Myocyte (in vitro differentiated cells): ENCODE results near the gene NT5C3A. TPM values are rescaled to one million over a fixed set of nuclear protein-coding genes. Genes with fewer than 3 reads are reported as not detected.
"Not testable (repeated sequence)": the region's sequence is repeated elsewhere in the genome, so short reads cannot be mapped to it uniquely, and the experiment has no call there.

Experiments
- DNase-seq: peaks from one replicate; pipeline ENCODE4 v3.0.0-alpha.2; 2012; ENCODE audit warnings: low read depth
- total RNA-seq: library from RNA; depleted of rRNA; stranded (reverse); fragments of >200 nt; gene quantifications from 2 replicates; pipeline ENCODE4 v1.2.3, GENCODE V29; 2014

NT5C3A gene
- total RNA-seq, 1 donor from 2014 or later = 32.4 TPM

GRCh38 chr7:33043501-33044400 is 18.8 kb downstream of the NT5C3A start:
- DNase-seq = no peak

GRCh38 chr7:33041631-33042428 is 20.7 kb downstream of the NT5C3A start:
- DNase-seq = no peak

GRCh38 chr7:33040803-33041516 is 21.6 kb downstream of the NT5C3A start:
- peak; percentile 14 for DNase-seq

- DNase-seq = peak; percentile 26
Measured at GRCh38 chr7:33039903-33040292, 22.7 kb downstream of the NT5C3A start.

- peak; percentile 26 for DNase-seq
Measured at GRCh38 chr7:33039257-33039902, 23.2 kb downstream of the NT5C3A start.

GRCh38 chr7:33038639-33039038 is 23.9 kb downstream of the NT5C3A start:
- peak; percentile 6 for DNase-seq

GRCh38 chr7:33035776-33036175 is 26.8 kb downstream of the NT5C3A start:
- no peak for DNase-seq

- no peak for DNase-seq
Measured at GRCh38 chr7:33024189-33024757, 38.3 kb downstream of the NT5C3A start.

- no peak for DNase-seq
Measured at GRCh38 chr7:33012364-33012763, 50.2 kb downstream of the NT5C3A start.

GRCh38 chr7:33009734-33010133 is 52.8 kb downstream of the NT5C3A start:
- DNase-seq = no peak

- DNase-seq = not testable (repeated sequence)
Measured at GRCh38 chr7:33005690-33006089, 56.9 kb downstream of the NT5C3A start.

- not testable (repeated sequence) for DNase-seq
Measured at GRCh38 chr7:33005193-33005592, 57.4 kb downstream of the NT5C3A start.

GRCh38 chr7:33004104-33004616 is 58.4 kb downstream of the NT5C3A start:
- not testable (repeated sequence) for DNase-seq

- DNase-seq = not testable (repeated sequence)
Measured at GRCh38 chr7:33003111-33003510, 59.5 kb downstream of the NT5C3A start.

- DNase-seq = not testable (repeated sequence)
Measured at GRCh38 chr7:32999380-32999779, 63.2 kb downstream of the NT5C3A start.

- DNase-seq = peak; percentile 62
Measured at GRCh38 chr7:32998361-32999171, 64.0 kb downstream of the NT5C3A start.

- not testable (repeated sequence) for DNase-seq
Measured at GRCh38 chr7:32997956-32998355, 64.6 kb downstream of the NT5C3A start.

- DNase-seq = not testable (repeated sequence)
Measured at GRCh38 chr7:32992750-32993149, 69.8 kb downstream of the NT5C3A start.

GRCh38 chr7:32991975-32992700 is 70.4 kb downstream of the NT5C3A start:
- not testable (repeated sequence) for DNase-seq
